ENCODE results near the gene SNAP25. TPM values are rescaled to one million over a fixed set of nuclear protein-coding genes. Genes with fewer than 3 reads are reported as not detected.

Gene SNAP25
- total RNA-seq, 1 donor from 2014 or later = 0.22 TPM

GRCh38 chr20:10263385-10264165 is 44.9 kb downstream of the SNAP25 start:
- Histone ChIP-seq H3K27me3 (ENCODE audit: low read depth) (no peaks in the 10 kb centered on the region), H3K27ac (replicated peaks) (no peak overlapping the region), H3K9me3 (replicated peaks) (no peaks in the 10 kb centered on the region), H3K4me3 (no peak overlapping the region), H3K4me1 (no peaks in the 10 kb centered on the region), H3K36me3 (no peaks in the 10 kb centered on the region)
- intact Hi-C loops (cut with micrococcal nuclease) = no loop called here
- no peak for TF ChIP-seq CTCF (IDR thresholded peaks at IDR 0.05; ENCODE audit: borderline replicate concordance)
- no peak for DNase-seq

- Histone ChIP-seq H3K27me3 (ENCODE audit: low read depth) (no peaks in the 10 kb centered on the region), H3K4me3 (no peak overlapping the region), H3K36me3 (no peaks in the 10 kb centered on the region), H3K4me1 (no peaks in the 10 kb centered on the region), H3K27ac (replicated peaks) (no peak overlapping the region), H3K9me3 (replicated peaks) (no peaks in the 10 kb centered on the region)
- DNase-seq = no peak
- TF ChIP-seq CTCF (IDR thresholded peaks at IDR 0.05; ENCODE audit: borderline replicate concordance) = no peak
- intact Hi-C loops (cut with micrococcal nuclease) = no loop called here
These were observed 45.5 kb downstream of the SNAP25 start for GRCh38 chr20:10264166-10264558.

- H3K4me1 ChIP-seq = no peaks in the 10 kb centered on the region
- no peak for DNase-seq
- no peak for TF ChIP-seq CTCF (IDR thresholded peaks at IDR 0.05; ENCODE audit: borderline replicate concordance)
- H3K27ac ChIP-seq (replicated peaks) = no peak overlapping the region
- intact Hi-C loops (cut with micrococcal nuclease) = no loop called here
- no peaks in the 10 kb centered on the region for H3K9me3 ChIP-seq (replicated peaks)
- H3K27me3 ChIP-seq (ENCODE audit: low read depth) = peaks cover 7% of the 10 kb centered on the region
- H3K36me3 ChIP-seq = no peaks in the 10 kb centered on the region
- H3K4me3 ChIP-seq = no peak overlapping the region
These were observed 50.0 kb downstream of the SNAP25 start for GRCh38 chr20:10268636-10269035.

- Histone ChIP-seq H3K4me3 (no peak overlapping the region), H3K27me3 (ENCODE audit: low read depth) (peaks cover 8% of the 10 kb centered on the region), H3K4me1 (no peaks in the 10 kb centered on the region), H3K9me3 (replicated peaks) (no peaks in the 10 kb centered on the region), H3K36me3 (no peaks in the 10 kb centered on the region), H3K27ac (replicated peaks) (no peak overlapping the region)
- no peak for DNase-seq
- TF ChIP-seq CTCF (IDR thresholded peaks at IDR 0.05; ENCODE audit: borderline replicate concordance) = no peak
- intact Hi-C loops (cut with micrococcal nuclease) = no loop called here
These were observed 52.0 kb downstream of the SNAP25 start for GRCh38 chr20:10270630-10271029.

GRCh38 chr20:10271494-10272219 is 53.0 kb downstream of the SNAP25 start:
- no peak overlapping the region for H3K27ac ChIP-seq (replicated peaks)
- no peak for TF ChIP-seq CTCF (IDR thresholded peaks at IDR 0.05; ENCODE audit: borderline replicate concordance)
- intact Hi-C loops (cut with micrococcal nuclease) = no loop called here
- H3K4me3 ChIP-seq = no peak overlapping the region
- peaks cover 17% of the 10 kb centered on the region for H3K27me3 ChIP-seq (ENCODE audit: low read depth)
- H3K4me1 ChIP-seq = no peaks in the 10 kb centered on the region
- no peaks in the 10 kb centered on the region for H3K36me3 ChIP-seq
- DNase-seq = no peak
- no peaks in the 10 kb centered on the region for H3K9me3 ChIP-seq (replicated peaks)

All from left ventricle myocardium inferior (tissue), 1 donor.